HG02840 (cell line): ENCODE measurements around the gene BRINP3.

Experiments used
- ATAC-seq: cut with Tn5 transposase; IDR thresholded peaks from one replicate; pipeline ENCODE4 v1.9.1; 2021; ENCODE audit warnings: mild to moderate bottlenecking, moderate library complexity, moderate number of reproducible peaks; ENCODE audit not compliant: unreplicated experiment, low FRiP score

The BRINP3 gene

DNA sequence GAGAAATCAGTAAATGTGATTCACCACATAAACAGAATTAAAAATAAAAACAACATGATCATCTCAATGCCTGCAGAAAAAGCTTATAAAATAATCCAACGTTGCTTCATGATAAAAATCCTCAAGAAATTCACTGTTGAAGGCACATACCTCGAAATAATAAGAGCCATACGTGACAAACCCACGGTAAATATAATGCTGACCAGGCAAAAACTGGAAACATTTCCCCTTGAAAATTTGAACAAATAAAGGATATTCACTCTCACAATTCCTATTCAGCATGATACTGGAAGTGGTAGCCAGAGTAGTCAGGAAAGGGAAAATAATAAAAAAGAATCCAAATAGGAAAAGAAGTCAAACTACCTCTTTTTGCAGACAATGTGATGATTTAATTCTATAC, 148.8 kb downstream of the BRINP3 start:
- no peak for ATAC-seq

- ATAC-seq: no peak
These were observed 149.3 kb downstream of the BRINP3 start for GRCh38 chr1:190328361-190328760.

DNA sequence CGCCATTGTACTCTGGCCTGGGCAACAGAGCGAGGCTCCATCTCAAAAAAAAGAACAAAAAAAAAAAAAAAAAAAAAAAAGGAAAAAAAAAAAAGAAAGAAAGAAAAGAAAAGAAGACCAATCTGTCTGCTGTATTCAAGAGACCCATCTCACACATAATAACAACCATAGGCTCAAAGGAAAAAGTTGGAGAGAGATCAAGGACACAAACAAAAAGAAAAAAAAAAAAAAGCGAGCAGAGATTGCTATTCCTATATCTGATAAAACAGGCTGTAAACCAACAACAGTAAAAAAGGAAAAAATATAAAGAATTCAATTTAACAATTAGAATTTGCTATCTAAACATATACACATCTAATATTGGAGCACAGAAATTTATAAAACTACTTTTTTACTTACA, 150.4 kb downstream of the BRINP3 start:
- no peak for ATAC-seq

DNA sequence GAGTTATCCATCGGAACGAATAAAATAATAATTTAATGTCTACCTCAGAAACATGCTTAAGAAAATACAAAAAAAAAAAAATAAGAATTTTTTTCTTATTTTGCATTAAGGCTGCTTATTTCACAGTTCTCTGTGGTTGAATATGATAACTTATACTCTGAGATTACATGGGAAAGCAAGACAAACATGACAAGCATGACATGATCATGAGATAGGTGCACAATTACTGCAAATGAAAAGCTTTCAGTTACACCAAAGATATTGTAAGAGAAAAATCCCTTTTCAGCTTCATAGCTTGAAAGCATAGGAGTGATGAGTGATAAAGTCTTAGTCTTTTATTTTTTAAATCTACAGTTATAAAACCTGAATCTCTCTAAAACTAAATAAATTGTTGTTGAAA, 154.1 kb downstream of the BRINP3 start:
- ATAC-seq: no peak

DNA sequence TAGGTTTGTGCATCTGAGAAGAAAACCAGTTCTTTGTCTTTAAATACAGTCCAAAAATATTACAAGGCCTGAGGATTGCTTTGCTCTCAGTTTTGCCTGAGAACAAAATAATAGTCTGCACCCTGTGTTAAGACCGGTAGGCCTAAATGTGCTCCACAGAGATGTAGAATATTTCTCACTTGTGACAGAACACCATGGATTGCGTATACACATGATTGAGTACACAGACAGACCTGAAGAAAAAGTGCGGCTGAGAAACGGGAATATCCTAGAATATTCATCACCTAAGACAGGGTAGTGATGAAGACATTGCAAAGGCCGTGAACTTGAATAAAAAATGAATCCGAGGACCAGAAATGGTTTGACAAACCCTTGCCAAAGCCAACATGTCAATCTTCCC, 155.4 kb downstream of the BRINP3 start:
- ATAC-seq: no peak

DNA sequence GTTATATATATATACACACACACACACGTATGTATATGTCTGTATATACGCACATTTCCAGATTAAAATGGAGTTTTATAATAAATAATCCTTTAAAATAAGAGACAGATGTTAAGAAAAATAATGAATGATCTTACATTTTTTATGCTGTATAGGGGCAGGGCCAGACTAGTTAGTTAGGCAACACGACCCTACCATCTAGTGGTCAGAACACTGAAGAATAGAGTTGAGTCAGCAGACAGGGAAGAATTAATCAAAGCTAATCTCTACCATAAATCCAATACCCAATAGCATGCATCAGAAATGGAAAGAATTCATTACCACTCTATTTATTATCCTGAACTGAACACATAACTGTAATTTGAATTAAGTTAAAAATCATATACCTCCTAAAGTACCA, 156.7 kb downstream of the BRINP3 start:
- ATAC-seq: no peak

GRCh38 chr1:190312763-190313162, 164.9 kb downstream of the BRINP3 start:
- ATAC-seq: no peak

DNA sequence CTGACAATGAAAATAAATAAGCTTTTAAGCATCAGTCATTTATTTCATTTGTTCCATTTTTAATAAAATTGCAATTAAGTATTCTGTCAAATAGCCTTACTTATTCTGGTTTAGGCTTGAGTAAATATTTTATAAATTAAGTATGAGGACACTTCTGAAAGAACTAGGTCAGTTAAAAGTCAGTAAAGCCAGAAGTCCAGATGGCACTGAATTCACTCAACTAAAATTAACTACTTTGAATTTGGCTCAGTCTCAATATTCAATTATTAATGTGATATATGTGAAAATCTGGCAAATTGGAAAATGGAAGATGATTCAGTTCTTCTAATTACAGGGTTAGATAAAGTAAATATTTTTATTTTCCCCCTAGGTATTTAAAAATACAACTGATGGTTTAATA, 174.2 kb downstream of the BRINP3 start:
- ATAC-seq: no peak

GRCh38 chr1:190296453-190296852, 181.2 kb downstream of the BRINP3 start:
- no peak for ATAC-seq

DNA sequence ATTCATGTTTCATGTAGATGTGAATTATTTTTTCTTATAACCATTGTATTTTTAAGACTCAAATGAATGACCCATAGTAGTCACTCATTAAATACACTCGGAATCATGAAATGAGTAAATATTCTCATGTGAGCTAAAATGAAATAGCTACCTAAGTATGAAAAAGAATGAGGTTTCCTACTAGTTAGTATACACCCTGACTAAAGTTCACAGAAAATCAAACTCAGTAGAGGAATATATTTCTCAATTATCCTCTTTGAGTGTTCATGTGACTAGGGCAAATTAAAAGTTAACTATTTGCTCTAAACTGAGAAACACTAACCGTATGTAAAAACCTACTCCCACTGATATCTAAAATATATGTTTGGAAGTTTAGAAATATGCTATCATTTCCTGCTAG, 187.8 kb downstream of the BRINP3 start:
- no peak for ATAC-seq

DNA sequence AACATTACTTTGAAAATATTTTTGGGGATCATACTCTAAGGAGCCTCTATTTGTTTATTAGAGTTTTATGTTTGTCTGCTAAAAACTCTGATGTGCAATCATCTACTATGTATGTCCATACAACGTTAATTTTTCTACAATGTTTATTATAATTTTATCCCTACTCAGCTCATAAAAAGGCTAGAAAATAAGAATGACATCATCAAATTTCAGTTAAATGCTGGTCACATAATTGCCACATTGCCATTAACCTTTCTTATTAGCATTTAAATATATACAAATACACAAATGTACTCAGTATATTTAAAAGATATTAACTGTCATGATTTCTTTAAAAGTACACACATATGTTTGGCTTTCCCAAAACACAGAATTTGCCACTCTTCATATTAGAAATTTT, 191.6 kb downstream of the BRINP3 start:
- no peak for ATAC-seq

DNA sequence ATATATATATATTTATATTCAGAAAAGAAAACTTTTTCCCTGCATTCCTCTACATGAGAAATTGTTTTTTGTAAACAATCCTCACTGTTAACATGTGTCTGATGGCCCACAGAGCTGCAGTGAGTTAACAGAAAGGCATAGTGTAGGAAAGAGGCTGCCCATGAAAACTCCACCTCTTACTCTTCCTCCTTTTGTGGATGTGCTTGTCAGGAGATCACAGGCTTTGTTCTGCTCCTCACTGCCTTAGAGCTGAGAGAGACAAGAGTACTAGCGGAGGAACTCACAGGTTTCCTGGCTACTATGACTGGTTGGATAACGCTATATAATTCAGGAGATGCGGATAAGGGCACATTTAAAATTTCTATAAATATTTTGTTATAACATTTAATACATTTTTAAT, 200.6 kb downstream of the BRINP3 start:
- ATAC-seq: no peak

- no peak for ATAC-seq
These were observed 202.9 kb downstream of the BRINP3 start for GRCh38 chr1:190274721-190275120.

DNA sequence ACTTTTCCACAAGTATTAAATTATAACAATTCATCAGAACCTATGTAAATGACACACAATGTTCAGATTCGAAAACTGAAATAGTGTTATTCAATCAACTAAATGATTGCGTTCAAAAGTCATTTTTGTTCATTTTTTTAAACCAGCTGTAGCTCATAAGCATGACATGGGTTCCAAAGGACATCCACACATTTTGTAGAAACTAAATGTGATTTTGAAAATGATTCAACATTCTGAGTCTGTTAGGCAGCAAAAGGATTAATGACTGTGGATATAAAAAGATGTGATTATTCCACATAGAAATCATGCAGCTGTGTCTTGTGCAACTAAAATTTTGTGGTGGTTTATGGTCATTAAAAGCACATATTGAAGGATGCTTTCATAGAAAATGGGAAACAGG, 204.5 kb downstream of the BRINP3 start:
- no peak for ATAC-seq

DNA sequence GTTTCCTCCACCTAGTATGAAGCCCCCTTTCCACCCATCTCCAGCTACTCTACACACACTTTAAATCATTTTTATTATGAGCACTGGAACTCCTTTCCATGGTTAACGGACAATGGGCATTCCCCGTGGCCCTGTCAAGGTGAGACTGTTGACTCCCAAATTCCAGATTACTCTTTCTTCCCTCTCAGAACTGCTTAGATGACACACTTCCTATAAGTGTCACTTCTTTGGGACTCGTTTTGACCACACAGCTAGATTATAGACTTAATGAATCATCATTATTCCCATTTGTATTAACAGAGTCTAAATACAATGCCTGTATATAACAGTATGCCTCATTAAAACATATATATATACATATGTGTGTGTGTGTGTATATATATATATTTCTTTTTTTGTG, 215.1 kb downstream of the BRINP3 start:
- no peak for ATAC-seq

- no peak for ATAC-seq
These were observed 218.2 kb downstream of the BRINP3 start for GRCh38 chr1:190259424-190259823.

DNA sequence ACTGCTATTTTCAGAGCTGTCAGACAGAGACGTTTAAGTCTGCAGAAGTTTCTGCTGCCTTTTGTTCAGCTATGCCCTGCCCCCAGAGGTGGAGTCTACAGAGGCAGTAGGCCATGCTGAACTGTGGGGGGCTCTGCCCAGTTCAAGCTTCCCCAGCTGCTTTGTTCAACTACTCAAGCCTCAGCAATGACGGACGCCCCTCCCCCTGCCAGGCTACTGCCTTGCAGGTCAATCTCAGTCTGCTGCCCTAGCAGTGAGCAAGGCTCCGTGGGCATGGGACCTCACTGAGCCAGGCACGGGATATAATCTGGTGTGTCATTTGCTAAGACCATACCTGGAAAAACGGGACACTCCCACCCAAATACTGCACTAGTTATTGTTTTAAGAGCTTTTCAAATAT, 219.7 kb downstream of the BRINP3 start:
- no peak for ATAC-seq

DNA sequence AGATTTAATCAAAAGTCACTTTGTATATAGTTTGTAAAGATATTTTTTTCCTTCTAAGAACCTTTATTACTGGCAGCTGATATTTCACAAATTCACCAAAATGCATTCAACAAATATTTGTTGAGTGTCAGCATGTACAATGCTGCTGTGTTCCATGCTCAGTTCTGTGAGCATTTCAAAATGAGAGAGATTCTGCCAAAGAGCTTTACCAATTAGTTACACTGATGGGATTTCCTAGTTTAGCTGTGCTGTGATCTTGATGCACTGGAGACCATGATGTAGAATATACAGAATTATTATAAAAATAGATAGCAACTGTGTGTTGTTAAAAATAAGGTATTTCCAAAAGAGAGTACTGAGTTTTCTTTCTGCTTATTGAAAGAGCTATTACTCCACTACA, 225.6 kb downstream of the BRINP3 start:
- no peak for ATAC-seq

DNA sequence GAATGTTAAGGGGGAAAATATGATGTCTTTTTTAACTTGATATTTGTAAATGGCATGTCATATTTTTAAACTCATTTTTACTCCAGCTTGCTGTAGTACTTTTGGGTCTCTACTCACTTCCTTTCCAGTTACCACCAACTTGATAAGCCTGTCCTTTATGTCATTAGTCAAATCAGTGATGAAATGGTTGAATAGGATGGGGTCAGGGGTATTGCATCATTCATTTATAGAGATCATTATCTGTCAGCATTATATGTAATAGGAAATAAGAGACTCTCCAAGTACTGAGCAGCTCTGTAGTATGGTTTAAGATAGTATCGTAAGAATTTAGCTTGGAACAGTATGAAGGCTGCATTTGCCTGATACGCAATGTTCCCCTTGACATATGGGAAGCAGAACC, 227.3 kb downstream of the BRINP3 start:
- ATAC-seq: no peak

DNA sequence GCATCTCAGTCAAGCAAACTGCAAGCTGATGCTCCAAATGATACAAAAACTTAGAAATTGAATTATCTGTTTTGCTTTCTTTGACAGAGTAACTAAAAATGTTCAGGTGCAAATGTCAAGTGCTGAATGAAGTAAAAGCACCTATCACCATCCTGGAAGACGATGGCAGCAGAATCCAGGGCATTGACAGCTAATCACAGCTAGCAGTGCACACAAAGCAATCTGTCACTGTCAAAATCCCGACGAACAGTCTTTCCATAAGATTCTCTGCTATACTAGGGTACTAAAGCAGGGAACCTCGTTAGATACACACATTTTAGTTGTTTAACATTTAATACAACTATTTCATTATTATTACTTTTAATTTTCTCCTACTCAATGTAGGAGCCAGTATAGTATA, 233.3 kb downstream of the BRINP3 start:
- no peak for ATAC-seq

GRCh38 chr1:190243056-190243455, 234.6 kb downstream of the BRINP3 start:
- no peak for ATAC-seq

DNA sequence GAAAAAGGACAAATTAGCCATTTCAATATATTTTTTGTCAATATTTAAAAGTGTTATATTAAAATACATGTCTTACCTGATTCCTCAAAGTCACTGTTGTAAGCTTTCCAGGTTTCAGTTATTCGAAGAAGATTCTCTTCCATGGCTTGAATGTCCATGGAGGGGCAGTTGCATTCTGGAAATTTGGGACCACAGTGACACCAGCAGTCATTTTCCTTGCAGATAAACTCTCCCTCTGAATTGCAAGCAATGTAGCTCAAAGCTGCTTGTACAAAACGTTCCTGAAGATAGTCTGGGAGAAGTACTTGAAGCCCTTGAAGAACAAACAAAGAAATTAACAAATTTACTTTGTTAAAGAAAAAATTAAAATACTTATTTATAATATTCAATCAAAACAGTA, 251.7 kb downstream of the BRINP3 start:
- ATAC-seq: no peak

- no peak for ATAC-seq
These were observed 265.2 kb downstream of the BRINP3 start for GRCh38 chr1:190212450-190212849.

DNA sequence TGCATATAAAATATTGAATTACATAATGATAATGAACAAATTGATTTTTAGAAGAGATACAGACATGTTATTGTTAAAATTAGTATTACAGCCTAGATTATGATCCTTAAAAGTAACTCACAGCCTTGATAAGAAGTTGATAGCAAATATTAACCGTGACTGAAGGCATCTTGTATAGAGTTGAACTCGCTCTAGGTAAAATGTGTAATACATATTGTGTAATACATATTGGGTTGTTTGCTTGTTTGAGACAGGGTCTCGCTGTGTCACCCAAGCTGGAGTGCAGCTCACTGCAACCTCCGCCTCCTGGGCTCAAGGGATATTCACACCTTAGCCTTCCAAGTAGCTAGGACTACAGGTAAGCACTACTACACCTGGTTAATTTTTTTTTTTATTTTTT, 269.9 kb downstream of the BRINP3 start:
- no peak for ATAC-seq
